ENCODE results near the gene UTP15.

DNA sequence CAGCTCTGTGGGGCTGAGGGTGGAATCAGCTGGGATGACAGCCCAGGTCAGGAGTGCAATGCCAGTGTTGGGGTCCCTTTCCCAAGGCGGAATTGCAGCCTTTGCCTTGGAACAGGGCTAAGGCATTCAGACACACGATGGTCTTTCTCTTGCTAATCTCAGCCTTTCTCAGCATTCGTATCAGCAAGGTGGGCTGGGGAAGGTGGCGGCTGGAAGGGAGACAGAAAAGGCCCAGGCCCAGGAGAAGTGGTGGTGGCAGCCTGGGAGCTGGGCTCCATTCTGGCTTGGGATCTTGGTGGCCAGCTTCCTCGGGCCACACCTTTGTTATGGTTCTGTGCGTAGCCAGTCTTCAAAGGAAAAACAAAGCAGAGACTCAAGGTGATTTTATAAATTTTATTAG is 59.3 kb downstream of the UTP15 start:
- no peak for TF ChIP-seq POLR2A (IDR thresholded peaks at IDR 0.05)
- TF ChIP-seq, protein P1, sequence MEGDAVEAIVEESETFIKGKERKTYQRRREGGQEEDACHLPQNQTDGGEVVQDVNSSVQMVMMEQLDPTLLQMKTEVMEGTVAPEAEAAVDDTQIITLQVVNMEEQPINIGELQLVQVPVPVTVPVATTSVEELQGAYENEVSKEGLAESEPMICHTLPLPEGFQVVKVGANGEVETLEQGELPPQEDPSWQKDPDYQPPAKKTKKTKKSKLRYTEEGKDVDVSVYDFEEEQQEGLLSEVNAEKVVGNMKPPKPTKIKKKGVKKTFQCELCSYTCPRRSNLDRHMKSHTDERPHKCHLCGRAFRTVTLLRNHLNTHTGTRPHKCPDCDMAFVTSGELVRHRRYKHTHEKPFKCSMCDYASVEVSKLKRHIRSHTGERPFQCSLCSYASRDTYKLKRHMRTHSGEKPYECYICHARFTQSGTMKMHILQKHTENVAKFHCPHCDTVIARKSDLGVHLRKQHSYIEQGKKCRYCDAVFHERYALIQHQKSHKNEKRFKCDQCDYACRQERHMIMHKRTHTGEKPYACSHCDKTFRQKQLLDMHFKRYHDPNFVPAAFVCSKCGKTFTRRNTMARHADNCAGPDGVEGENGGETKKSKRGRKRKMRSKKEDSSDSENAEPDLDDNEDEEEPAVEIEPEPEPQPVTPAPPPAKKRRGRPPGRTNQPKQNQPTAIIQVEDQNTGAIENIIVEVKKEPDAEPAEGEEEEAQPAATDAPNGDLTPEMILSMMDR (IDR thresholded peaks at IDR 0.05) = no peak

All from gastroesophageal sphincter (tissue), 3 donors.